Stimulated activated naive CD4-positive, alpha-beta T cell treated with Interleukin-2 at 50 U/mL for 16 hours (primary cell): Measurements from ENCODE around the gene CDH5.

Experiments
- DNase-seq: peaks from one replicate; lab custom pipeline; 2025; lab: John Stamatoyannopoulos, UW

Gene CDH5

GRCh38 chr16:66353055-66353454, 13.4 kb upstream of the CDH5 start:
- no peak for DNase-seq

GRCh38 chr16:66354034-66354909, 12.2 kb upstream of the CDH5 start:
- no peak for DNase-seq

- no peak for DNase-seq
Measured at GRCh38 chr16:66355526-66355925, 11.0 kb upstream of the CDH5 start.

- DNase-seq: no peak
Measured at GRCh38 chr16:66357523-66357928, 9.0 kb upstream of the CDH5 start.

- no peak for DNase-seq
Measured at GRCh38 chr16:66358231-66358630, 8.3 kb upstream of the CDH5 start.

- no peak for DNase-seq
Measured at GRCh38 chr16:66359012-66359411, 7.5 kb upstream of the CDH5 start.

GRCh38 chr16:66359811-66360608, 6.5 kb upstream of the CDH5 start:
- DNase-seq: no peak

GRCh38 chr16:66360624-66361324, 5.7 kb upstream of the CDH5 start:
- DNase-seq: no peak

- DNase-seq: no peak
Measured at GRCh38 chr16:66361604-66362135, 4.8 kb upstream of the CDH5 start.

- DNase-seq: no peak
Measured at GRCh38 chr16:66363211-66363777, 3.2 kb upstream of the CDH5 start.

- no peak for DNase-seq
Measured at GRCh38 chr16:66364117-66364958, 2.2 kb upstream of the CDH5 start.

GRCh38 chr16:66364959-66365306, 1.6 kb upstream of the CDH5 start:
- no peak for DNase-seq

- no peak for DNase-seq
Measured at GRCh38 chr16:66365651-66366050, 840 bp upstream of the CDH5 start.

GRCh38 chr16:66367968-66368891, 1.7 kb downstream of the CDH5 start:
- DNase-seq: no peak

GRCh38 chr16:66369055-66369592, 2.6 kb downstream of the CDH5 start:
- no peak for DNase-seq

GRCh38 chr16:66370786-66371684, 4.5 kb downstream of the CDH5 start:
- no peak for DNase-seq

- no peak for DNase-seq
Measured at GRCh38 chr16:66372078-66372897, 5.8 kb downstream of the CDH5 start.

GRCh38 chr16:66372898-66373155, 6.3 kb downstream of the CDH5 start:
- no peak for DNase-seq
